RPMI7951 (cell line): Measurements from ENCODE around the gene SPATA31E1. TPM values are rescaled to one million over a fixed set of nuclear protein-coding genes. Genes with fewer than 3 reads are reported as not detected.
"Not testable (repeated sequence)": the region's sequence is repeated elsewhere in the genome, so short reads cannot be mapped to it uniquely, and the experiment has no call there.

Experiments
- DNase-seq: peaks from one replicate; pipeline ENCODE4 v3.0.0-alpha.2; 2012; ENCODE audit warnings: low read depth
- total RNA-seq: library from RNA; depleted of rRNA; stranded (reverse); fragments of >200 nt; shearing (Covaris generic); gene quantifications from 2 replicates; pipeline ENCODE4 v1.2.3, GENCODE V29; 2014

Gene SPATA31E1
- total RNA-seq, 1 experiment from 2014 or later = not detected

DNA sequence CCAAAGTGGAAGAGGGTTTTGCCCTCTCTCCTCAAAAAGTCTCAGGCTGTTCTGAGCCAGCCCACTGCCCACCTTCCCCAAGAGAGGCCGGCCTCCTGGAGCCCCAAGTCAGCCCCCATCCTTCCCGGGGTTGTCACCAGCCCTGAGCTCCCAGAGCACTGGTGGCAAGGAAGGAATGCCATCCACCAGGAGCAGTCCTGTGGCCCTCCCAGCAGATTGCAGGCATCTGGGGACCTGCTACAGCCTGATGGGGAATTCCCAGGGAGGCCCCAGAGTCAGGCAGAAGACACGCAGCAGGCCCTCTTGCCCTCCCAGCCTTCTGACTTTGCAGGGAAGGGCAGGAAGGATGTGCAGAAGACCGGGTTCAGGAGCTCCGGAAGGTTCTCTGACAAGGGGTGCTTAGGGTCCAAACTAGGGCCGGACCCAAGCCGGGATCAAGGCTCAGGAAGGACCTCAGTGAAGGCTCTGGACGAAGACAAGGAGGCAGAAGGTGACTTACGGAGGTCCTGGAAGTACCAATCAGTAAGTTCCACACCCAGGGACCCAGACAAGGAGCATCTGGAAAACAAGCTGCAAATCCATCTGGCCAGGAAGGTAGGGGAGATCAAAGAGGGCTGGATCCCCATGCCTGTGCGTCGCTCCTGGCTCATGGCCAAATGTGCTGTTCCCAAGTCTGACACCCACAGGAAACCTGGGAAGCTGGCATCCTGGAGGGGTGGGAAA is 3.7 kb downstream of the SPATA31E1 start:
- no peak for DNase-seq

DNA sequence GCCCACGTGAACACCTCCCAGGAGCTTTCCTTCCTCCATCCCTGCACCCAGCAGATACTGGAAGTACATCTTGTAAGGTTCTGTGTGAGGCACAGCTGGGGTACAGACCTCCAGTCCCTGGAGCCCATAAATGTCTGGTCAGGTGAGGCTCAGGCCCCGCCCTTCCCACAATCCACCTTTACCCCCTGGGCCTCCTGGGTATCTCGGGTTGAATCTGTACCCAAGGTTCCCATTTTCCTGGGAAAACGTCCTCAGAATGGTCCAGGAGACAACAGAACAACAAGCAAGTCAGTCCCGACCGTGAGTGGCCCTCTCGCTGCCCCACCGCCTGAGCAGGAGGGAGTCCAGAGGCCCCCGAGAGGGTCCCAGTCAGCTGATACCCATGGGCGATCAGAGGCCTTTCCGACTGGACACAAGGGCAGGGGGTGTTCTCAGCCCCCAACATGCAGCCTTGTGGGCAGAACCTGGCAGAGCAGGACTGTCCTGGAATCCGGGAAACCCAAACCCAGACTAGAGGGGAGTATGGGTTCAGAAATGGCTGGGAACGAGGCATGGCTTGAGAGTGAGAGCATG is 4.3 kb downstream of the SPATA31E1 start:
- DNase-seq = no peak

DNA sequence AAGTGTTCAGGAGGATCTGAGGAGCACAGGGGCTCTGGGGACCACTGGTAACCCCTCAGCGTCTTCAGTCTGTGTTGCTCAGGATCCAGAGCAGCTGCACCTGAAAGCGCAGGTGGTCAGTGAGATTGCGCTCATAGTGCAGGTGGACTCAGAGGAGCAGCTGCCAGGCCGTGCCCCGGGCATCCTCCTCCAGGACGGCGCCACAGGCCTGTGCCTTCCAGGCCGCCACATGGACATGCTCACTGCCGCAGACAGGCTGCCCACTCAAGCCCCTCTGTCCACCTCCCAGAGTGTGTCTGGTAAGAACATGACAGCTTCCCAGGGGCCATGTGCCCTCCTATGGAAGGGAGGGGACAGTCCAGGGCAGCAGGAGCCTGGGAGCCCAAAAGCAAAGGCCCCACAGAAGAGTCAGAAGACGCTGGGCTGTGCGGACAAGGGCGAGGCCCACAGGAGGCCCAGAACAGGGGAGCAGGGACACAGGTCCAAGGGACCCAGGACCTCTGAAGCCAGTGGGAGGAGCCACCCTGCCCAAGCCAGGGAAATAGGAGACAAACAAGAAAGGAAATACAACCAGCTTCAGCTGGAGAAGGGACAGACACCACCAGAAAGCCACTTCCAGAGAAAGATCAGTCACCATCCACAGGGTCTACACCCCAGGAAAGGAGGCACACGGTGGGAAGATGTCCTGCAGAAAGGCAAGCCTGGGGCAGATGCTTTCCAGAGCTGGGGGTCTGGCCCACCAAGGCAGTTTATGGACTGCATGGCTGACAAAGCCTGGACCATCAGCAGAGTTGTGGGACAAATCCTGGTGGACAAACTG is 5.2 kb downstream of the SPATA31E1 start:
- DNase-seq = no peak

DNA sequence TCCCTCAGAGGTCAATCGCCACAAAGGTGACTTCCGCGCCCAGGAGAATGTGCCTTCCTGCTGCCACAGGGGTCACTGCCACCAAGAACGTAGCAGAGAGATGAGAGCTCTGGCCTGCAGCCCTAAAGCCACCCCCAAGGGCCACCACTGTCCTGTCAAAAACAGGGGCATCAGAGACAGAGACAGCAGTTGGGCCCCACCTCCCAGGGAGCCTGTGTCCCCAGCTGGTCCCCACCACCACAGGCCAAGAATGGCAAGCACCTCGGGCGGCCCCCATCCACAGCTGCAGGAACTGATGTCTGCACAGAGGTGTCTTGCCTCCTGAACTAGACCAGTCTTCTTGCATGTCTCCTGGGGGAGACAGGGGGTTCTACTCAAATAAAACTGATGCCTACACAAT is 5.8 kb downstream of the SPATA31E1 start:
- DNase-seq = no peak

DNA sequence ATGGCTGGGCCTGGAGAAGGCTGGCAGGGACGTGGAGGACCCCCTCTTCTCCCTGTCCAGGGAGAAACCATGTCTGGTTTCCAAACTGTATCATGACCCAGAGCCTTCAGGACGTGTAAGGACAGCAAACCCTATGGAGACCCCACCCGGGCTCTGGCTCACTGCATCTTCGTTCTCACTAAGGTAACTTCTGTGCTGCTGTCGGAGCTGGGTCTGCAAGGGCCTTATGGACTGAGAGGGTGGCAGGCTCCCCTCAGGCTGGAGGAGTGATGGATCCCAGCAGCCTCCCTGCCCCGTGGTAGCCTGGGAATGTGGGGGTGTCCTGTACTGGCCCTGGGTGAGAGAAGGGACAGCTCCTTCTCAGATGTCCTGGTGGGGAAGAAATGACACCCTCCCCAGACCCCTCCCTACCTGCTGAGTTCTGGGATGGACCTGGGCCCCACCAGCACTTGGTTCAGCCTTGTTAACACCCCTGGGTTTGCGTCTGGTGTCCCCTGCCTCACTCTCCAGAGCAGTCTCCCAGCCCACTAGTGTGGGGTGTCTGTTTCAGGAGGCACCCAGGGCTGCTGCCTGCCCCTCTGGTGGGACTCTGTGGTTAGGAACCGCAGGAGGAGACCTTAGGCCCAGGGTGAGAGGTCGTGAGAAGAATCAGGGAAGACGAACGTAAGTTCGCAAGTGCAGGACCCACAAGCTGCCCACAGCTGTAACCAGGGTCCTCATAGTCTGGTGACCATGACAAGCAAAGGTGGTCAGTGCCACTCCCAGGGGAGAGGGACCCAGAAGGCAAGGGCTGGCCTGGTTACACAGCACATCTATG is 6.6 kb downstream of the SPATA31E1 start:
- no peak for DNase-seq

DNA sequence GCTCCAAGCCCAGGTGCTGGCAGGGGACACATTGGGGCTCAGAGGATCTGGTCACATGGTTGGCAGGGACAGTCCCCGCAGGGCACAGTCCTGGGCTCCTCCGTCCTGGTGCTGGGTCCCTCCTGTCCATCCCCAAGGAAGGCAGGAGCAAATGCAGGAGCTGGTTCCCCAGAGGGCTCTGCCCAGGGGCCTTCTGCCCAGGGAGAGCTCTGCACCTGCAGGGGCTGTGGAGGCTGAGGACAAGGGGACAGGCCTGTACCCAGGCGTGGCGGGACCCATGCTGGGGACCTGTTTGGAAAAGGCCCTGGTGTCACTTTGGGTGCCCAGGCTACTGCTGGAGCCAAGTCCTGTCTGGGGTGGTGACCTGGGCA is 7.2 kb downstream of the SPATA31E1 start:
- no peak for DNase-seq

DNA sequence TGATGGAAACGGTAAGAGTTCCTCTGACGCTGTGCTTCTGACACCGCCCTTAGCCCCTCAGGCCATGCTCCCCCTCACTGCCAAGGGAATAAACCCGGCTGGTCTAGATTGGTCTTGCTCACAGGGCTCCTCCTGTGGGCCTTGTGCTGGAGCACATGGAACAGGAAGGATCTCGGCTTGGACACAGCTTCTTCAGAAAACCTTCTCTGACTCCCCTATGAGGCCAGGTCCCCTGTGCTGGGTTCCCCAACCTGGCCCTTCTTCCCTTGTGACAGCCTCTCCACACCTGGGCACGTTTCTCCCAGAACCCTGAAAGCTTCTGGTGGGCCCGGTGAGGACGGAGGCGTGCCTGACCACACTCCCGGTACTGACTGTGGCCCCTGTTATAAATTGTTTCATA is 8.2 kb downstream of the SPATA31E1 start:
- DNase-seq = no peak

DNA sequence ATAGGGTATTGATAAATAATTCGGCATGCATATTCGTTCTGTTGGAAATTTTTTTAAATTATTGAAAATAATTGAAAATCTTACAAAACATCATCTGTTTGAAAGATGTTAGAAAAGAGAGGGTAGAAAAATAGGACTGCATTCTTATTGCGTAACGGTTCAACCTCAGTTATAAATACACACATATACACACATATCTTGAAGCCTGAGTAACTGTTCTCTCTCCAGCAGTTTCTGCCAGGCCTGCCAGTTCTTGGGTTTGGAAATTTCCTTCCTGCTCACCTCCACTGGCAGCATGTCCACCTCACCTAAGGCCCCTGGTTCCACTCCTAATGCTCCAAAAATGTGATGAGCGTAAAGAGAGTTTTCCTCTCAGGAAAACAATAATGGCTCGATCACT is 9.1 kb downstream of the SPATA31E1 start:
- no peak for DNase-seq

DNA sequence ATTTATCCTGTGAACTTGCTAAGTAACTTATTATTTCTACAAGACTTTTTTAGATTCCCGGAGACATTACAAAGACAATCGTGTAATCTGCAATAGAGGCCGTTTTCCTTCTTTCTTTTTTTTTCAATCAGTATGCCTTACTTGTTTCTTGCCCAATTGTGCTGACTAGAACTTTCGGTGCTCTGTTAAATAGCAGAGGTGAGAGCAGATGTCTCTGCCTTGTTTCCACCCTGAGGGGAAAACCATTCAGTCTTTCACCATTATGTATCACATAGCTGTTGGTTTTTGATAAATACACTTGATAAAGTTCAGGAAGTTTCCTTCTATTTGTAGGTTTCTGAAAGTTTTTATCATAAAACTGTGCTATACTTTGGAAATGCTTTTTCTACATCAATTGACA is 10.3 kb downstream of the SPATA31E1 start:
- no peak for DNase-seq

DNA sequence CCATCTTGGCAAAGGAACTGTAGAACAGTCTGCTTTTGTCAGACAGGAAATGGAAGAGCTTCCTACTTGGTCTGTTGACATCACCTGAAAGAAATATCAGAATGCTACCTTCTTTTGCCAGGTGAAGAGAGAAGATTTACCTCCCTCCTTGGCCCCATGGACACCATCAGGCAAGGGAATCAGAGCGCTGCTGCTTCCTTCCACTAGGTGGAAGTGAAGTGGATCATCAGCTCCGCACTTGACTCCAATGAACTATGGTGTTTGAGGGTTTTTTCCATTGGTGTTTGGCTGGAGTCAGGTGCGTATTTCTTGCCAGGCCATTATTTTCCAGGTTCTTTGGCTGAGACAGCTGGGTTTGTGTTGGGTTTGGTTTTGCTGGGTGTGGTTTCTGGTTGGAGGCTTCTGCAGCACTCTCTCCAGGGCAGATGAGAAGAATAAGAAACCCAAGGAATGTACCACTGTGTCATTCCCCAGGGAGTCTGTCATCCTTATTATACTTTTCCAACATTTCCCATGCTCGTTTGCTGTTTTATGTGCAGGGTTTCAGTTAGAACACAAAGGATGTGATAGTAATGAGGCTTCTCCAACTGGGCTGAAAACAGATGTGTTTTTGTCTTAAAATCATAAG is 12.4 kb downstream of the SPATA31E1 start:
- DNase-seq = no peak

DNA sequence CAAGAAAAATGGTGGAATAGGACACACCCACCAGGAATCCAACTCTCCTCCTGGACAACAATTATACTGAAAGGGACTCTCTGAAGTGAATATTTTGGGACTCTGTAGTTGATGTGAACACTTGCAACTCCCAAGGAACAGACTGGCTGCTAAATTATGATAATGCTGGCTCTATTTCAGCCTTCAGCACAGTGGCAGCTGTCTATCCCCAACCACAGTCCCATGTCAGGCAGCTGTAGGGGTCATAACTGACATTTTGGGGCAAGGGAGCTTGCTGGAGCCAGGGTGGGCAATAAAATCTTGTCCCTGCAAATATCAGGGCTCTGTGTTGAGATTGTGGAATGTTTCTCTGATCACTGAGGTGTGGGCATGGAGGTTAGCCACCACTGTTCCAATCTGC is 14.2 kb downstream of the SPATA31E1 start:
- DNase-seq = no peak

DNA sequence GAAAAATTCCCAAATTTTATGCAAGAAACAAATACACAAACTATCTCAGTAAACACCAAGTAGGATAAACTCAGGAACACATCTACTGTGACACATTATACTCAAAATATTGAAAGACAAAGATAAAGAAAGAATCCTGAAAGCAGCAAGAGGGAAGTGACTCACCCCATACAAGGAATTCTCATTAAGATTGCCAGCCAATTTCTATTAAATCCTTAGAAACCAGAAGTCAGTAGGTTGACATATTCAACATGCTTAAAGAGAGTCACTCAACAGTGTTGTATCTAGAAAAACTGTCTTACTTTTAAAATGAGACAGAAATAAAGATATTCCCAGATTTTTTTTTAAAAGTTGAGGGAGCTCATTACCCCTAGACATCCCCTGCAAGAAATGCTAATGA is 15.5 kb downstream of the SPATA31E1 start:
- peak; percentile 18 for DNase-seq

DNA sequence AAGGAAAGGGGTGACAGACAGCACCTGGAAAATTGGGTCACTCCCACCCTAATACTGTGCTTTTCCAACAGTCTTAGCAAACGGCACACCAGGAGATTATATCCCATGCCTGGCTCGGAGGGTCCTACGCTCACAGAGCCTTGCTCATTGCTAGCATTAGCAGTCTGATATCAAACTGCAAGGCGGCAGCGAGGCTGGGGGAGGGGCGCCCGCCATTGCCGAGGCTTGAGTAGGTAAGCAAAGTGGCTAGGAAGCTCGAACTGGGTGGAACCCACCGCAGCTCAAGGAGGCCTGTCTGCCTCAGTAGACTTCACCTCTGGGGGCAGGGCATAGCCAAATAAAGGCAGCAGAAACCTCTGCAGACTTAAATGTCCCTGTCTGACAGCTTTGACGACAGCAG is 19.7 kb downstream of the SPATA31E1 start:
- DNase-seq = not testable (repeated sequence)

DNA sequence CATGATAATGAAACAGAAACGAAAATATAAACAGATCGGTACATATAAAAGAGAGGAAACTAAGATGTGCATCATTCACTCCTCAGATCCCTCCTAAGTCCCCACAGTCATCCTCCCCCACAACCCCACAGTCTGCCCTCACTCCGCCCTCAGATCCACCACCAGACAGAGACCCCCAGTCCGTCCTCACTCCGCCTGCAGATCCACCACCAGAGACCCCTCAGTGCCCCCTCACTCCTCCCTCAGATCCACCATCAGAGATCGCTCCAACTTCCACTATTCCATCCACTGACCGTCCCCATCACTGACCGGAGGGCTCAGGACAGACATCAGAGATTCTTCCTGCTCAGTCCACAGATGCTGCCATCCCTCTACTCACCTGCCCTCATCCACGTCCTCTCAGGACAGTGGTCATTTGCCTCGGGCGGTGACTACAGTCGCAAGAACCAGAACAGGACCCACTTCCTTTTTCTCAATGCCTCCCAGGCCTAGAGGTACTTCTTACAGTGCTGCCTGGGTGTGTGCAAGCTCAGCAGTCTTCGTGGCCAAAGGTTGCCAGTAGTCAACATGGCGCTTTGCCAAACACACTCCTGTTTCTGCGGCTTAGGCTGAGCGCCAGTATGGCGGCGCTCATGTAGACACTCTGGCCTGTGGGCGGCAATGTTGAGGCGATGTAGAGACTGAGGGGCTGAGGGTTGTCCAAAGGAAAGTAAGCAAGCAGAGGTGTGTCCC is 26.8 kb downstream of the SPATA31E1 start:
- DNase-seq = peak; percentile 35

DNA sequence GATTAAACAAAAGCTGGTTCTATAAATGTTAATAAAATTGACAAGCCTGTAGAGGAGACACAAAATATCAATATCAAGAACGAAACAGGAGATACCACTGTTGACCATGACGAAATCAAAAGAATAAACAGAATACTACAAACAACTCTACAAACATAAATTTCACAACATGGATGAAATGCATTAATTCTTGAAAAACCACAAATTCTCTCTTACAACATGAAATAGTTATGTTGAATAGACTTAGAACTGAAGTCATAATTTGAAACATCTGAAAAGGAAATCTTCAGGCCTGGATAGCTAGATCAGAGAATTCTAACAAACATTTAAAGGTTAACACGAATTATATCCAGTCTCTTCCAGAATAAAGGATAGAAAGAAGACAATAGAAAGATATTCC is 28.1 kb downstream of the SPATA31E1 start:
- no peak for DNase-seq

DNA sequence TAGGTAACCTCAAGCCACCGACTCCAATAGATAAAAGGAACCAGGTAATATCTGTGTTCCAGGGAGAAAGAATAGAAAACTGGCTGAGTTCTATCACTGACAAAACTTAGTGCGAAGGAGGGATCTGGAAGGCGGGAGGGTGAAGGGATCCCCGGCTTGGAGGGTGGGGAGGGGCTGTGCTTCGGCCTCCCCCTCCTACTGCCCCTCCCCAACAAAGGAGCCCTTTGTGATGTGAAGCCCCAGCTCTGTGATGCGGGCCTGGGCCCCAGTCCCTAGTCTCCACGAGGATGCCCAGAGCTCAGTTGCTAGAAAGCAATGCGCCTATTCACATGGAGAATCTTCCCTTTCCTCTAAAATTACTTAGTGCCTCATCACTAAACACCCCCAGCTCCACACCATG is 35.0 kb downstream of the SPATA31E1 start, which contains the start of gene SPATA31C1:
SPATA31C1 (plus strand) TSS at position 301 of the 400 bp plus-strand sequence.
- DNase-seq = not testable (repeated sequence)

DNA sequence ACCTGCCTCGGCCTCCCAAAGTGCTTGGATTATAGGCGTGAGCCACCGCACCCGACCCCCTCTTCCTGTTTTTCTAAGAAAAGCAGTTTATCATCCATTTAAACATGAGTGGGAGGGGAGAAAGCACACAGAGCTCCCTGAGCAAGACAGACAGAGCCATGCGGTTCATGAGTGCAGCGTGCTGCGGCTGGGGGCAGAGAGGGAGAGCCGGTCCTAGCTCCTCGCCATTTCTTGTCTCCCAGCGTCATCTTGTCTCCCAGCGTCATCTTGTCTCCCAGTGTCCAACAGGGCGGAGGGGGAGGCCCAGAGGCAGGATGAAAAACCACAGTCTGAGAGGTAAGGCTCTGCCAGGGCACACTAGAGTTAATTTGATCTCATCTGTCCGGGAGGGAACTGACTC is 36.3 kb downstream of the SPATA31E1 start:
- DNase-seq = not testable (repeated sequence)

DNA sequence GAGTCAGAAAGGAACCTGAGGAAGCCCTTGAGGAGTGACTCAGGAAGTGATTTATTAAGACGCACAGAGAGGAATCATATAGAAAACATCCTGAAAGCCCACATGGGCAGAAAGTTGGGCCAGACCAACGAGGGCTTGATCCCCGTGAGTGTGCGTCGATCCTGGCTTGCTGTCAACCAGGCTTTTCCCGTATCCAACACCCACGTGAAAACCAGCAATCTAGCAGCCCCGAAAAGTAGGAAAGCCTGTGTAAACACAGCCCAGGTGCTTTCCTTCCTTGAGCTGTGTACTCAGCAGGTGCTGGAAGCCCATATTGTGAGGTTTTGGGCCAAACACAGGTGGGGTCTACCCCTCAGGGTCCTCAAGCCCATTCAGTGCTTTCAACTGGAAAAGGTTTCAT is 38.9 kb downstream of the SPATA31E1 start:
- not testable (repeated sequence) for DNase-seq

DNA sequence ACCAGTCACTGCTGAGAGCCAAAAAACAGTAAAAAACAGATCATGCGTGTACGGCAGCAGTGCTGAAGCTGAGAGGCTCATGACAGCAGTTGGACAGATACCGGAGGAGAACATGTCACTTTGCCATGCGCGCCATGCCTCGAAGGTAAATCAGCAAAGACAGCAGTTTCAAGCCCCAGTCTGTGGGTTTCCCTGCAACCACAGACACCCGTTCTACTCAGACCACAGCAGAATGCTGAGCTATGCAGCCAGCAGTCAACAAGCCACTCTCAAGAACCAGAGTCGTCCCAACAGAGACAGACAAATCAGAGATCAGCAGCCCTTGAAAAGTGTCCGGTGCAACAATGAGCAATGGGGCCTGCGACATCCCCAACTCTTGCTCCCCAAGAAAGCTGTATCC is 40.3 kb downstream of the SPATA31E1 start:
- DNase-seq = not testable (repeated sequence)

DNA sequence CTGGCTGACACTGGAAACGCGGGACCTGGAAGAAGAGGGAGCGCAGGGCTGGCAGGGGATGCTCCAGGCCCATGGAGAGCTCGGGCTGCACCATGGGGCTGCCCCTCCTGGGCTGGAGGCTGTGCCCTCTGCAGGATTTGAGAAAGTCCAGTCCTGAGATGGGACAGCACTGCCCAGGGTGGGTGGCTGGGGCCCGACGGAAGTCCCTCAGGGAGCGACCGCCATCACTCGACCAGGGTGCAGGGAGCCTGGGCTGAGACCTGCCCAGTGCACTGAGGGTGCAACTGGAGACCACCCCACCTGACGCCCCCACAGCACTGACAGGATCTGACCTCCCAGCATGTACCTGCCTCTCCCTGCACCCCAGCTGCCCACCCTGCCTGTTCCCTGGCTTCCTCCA is 42.2 kb downstream of the SPATA31E1 start:
- not testable (repeated sequence) for DNase-seq

DNA sequence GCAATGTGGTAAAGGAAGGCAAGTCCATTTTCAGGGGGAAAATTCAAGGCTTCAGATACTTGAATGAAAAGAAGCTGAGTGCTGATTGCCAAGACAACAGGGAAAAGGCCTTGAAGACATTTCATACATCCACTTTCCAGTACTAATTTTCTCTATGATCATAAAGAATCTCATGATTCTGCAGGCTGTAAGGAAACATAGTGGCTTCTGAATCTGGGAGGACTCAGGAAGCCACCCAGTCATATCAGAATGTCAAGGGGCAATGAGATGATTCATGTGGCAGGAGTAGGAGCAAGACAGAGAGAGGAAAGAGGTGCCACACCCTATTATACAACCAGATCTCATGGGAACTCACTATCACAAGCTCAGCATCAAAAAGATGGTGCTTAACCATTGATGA is 46.5 kb downstream of the SPATA31E1 start:
- not testable (repeated sequence) for DNase-seq
